DND-41 (cell line): ENCODE results near the gene C6orf47.

Source experiments
- ATAC-seq: fragments of 200-7000 bp; cut with Tn5 transposase; 3 replicates; pipeline ENCODE4 v1.9.1; 2021; ENCODE audit warnings: low read depth; ENCODE audit not compliant: insufficient read depth
- DNase-seq: peaks from one replicate; pipeline ENCODE4 v3.0.0-alpha.2; 2020
- H2AFZ ChIP-seq: 2 replicates; pipeline ENCODE4 v1.6.0; 2012; ENCODE audit warnings: low read depth, low read length
- H3K27ac ChIP-seq: 2 replicates; pipeline ENCODE4 v1.5.1; 2012; ENCODE audit warnings: low read length, inconsistent platforms
- H3K27me3 ChIP-seq: fragments of 200-600 bp; sonication (generic); 2 replicates; pipeline ENCODE4 v1.6.0; 2012; ENCODE audit warnings: low read length, mild to moderate bottlenecking, inconsistent platforms; ENCODE audit not compliant: insufficient read depth, poor library complexity
- H3K36me3 ChIP-seq: 2 replicates; pipeline ENCODE4 v1.5.1; 2012; ENCODE audit warnings: low read length, inconsistent platforms; ENCODE audit not compliant: insufficient read depth
- H3K4me1 ChIP-seq: 2 replicates; pipeline ENCODE4 v1.5.1; 2012; ENCODE audit warnings: mild to moderate bottlenecking, low read length; ENCODE audit not compliant: insufficient read depth
- H3K4me2 ChIP-seq: 2 replicates; pipeline ENCODE4 v1.6.0; 2012; ENCODE audit warnings: mild to moderate bottlenecking, moderate library complexity, low read length, inconsistent platforms; ENCODE audit not compliant: insufficient read depth
- H3K4me3 ChIP-seq, 2 experiments: fragments of 200-600 bp in 1 of 2; shearing (Covaris generic) in 1 of 2; 2 replicates each; pipeline ENCODE4 v1.5.1; 2012 to 2016; ENCODE audit warnings: inconsistent platforms in 2 of 2, low read length in 2 of 2, mild to moderate bottlenecking in 2 of 2, low read depth in 1 of 2, moderate library complexity in 1 of 2
- H3K79me2 ChIP-seq: 2 replicates; pipeline ENCODE4 v1.6.0; 2012; ENCODE audit warnings: low read length, inconsistent platforms; ENCODE audit not compliant: insufficient read depth
- H3K9ac ChIP-seq: 2 replicates; pipeline ENCODE4 v1.6.0; 2012; ENCODE audit warnings: low read depth, mild to moderate bottlenecking, inconsistent platforms, low read length, moderate library complexity
- H3K9me3 ChIP-seq: 2 replicates; pipeline ENCODE4 v1.5.1; 2012; ENCODE audit warnings: low read length, moderate library complexity, mild to moderate bottlenecking, inconsistent platforms; ENCODE audit not compliant: insufficient read depth, severe bottlenecking
- H4K20me1 ChIP-seq: 2 replicates; pipeline ENCODE4 v1.6.0; 2012; ENCODE audit warnings: low read length; ENCODE audit not compliant: insufficient read depth
- CTCF ChIP-seq: IDR thresholded peaks from 2 replicates; pipeline ENCODE4 v1.5.1; 2012; ENCODE audit warnings: borderline replicate concordance, low read length, moderate library complexity, mild to moderate bottlenecking; ENCODE audit not compliant: poor library complexity, severe bottlenecking; ENCODE audit errors: extremely low read depth
- EZH2 ChIP-seq: IDR thresholded peaks from 3 replicates; pipeline ENCODE4 v1.6.1; 2012; ENCODE audit warnings: borderline replicate concordance, low read depth, mild to moderate bottlenecking, moderate library complexity, low read length, inconsistent platforms; ENCODE audit not compliant: severe bottlenecking

C6orf47 gene

DNA sequence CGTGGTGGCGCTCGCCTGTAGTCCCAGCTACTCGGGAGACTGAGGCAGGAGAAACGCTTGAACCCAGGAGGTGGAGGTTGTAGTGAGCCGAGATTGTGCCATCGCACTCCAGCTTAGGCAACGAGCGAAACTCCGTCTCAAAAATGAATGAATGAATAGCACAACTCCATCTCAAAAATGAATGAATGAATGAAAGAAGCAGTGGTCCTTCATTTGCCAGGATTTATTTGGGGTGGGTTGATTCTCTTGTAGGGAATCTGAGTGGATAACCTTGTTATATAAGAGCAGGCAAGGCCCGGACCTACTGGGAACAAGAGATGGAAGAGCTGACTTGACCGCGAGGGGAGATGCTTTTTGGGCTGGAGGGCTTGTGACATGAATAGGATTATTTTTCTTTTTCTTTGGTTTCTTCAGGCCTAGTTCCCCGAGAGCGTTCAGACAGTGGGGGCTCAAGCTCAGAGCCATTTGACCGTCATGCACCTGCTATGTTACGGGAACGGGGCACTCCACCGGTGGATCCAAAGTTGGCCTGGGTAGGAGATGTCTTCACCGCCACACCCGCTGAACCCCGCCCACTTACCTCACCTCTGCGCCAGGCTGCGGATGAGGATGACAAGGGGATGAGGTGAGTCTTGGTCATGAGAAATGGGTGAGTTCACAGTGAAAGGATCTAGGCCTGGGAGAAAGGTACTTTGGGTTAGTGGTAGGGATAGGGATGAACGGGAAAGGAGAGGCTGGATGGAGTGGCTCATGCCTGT, 30.2 kb downstream of the C6orf47 start:
- H3K36me3 ChIP-seq: peaks cover 100% of the 10 kb centered on the region
- TF ChIP-seq CTCF (no peak), EZH2 (no peak)
- H3K9me3 ChIP-seq: no peaks in the 10 kb centered on the region
- H3K27me3 ChIP-seq: no peaks in the 10 kb centered on the region
- H3K4me2 ChIP-seq: no peak overlapping the region
- ATAC-seq: no peak
- H3K4me1 ChIP-seq: peaks cover 10% of the 10 kb centered on the region; the same call in 1 of the 2 replicates
- H2AFZ ChIP-seq: no peak overlapping the region
- no peak for DNase-seq
- H3K27ac ChIP-seq: no peak overlapping the region
- peaks cover 77% of the 10 kb centered on the region for H4K20me1 ChIP-seq
- no peak overlapping the region for H3K4me3 ChIP-seq
- H3K9ac ChIP-seq: no peak overlapping the region
- H3K79me2 ChIP-seq: peaks cover 54% of the 10 kb centered on the region

GRCh38 chr6:31629014-31629413, 31.6 kb downstream of the C6orf47 start:
- Histone ChIP-seq H3K27me3 (no peaks in the 10 kb centered on the region), H3K9ac (no peak overlapping the region), H3K36me3 (peaks cover 100% of the 10 kb centered on the region), H3K79me2 (peaks cover 67% of the 10 kb centered on the region), H3K4me2 (no peak overlapping the region), H4K20me1 (peaks cover 74% of the 10 kb centered on the region), H3K27ac (no peak overlapping the region), H2AFZ (no peak overlapping the region), H3K4me3 (no peak overlapping the region), H3K9me3 (no peaks in the 10 kb centered on the region), H3K4me1 (peaks cover 14% of the 10 kb centered on the region; the same call in 1 of the 2 replicates)
- no peak for DNase-seq
- no peak for ATAC-seq
- TF ChIP-seq CTCF: no peak

GRCh38 chr6:31627690-31628287, 32.8 kb downstream of the C6orf47 start:
- peaks cover 100% of the 10 kb centered on the region for H3K36me3 ChIP-seq
- TF ChIP-seq EZH2 (no peak), CTCF (no peak)
- 0 out of 2 replicates have a peak overlapping the region, but pooled peaks have one; percentile 11 for H3K9ac ChIP-seq
- no peak overlapping the region for H3K27ac ChIP-seq
- no peak overlapping the region for H2AFZ ChIP-seq
- no peak for ATAC-seq
- H3K4me1 ChIP-seq: peaks cover 24% of the 10 kb centered on the region
- no peak for DNase-seq
- peaks cover 73% of the 10 kb centered on the region for H4K20me1 ChIP-seq
- no peaks in the 10 kb centered on the region for H3K9me3 ChIP-seq
- no peak overlapping the region for H3K4me2 ChIP-seq
- peaks cover 80% of the 10 kb centered on the region for H3K79me2 ChIP-seq
- H3K4me3 ChIP-seq: no peak overlapping the region
- no peaks in the 10 kb centered on the region for H3K27me3 ChIP-seq
